Stimulated activated naive CD8-positive, alpha-beta T cell treated with anti-CD3 and anti-CD28 coated beads, Interleukin-15, Interleukin-2, amounts not matched to agents 100 U/mL and 50 U/mL, for 24 hours (primary cell): Measurements from ENCODE around the gene CEBPB.
"Not testable (repeated sequence)": the region's sequence is repeated elsewhere in the genome, so short reads cannot be mapped to it uniquely, and the experiment has no call there.

Experiments
- ATAC-seq: fragments of 150-1000 bp; cut with Tn5 transposase; one replicate; pipeline ENCODE4 v1.10.0; 2021
- DNase-seq: peaks from one replicate; pipeline ENCODE4 v3.0.0; 2021

The CEBPB gene

DNA sequence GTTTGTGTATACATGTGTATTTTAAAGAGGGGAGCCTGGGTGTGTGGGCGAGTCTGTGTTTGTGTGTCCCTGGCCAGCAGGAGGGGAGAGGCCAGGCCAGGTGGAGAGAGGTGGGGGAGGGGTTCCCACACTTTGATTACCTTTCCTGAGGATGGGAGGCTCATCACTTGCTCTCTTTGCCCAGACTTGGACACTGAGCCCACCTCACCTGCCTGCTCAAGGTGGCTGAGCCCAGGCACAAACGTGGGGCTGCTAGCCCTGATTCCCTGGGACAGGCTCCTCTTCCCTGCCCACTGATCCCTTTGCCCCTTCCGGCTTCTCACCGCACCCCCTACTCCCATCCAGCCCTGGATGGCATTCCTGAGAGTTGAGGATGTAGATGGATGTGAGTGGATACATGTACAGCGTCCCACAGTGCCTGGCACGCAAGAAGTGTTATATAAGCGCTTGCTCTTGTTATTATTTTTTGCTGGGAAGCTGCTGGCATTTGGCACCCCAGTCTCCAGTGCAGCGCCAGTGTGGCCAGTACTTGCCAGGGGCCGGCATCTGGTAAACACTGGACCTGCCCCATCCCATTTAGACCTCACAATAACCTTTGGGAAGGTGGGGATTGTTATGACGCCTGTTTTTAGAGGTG is 2.7 kb downstream of the CEBPB start:
- DNase-seq (no peak), ATAC-seq (no peak)

DNA sequence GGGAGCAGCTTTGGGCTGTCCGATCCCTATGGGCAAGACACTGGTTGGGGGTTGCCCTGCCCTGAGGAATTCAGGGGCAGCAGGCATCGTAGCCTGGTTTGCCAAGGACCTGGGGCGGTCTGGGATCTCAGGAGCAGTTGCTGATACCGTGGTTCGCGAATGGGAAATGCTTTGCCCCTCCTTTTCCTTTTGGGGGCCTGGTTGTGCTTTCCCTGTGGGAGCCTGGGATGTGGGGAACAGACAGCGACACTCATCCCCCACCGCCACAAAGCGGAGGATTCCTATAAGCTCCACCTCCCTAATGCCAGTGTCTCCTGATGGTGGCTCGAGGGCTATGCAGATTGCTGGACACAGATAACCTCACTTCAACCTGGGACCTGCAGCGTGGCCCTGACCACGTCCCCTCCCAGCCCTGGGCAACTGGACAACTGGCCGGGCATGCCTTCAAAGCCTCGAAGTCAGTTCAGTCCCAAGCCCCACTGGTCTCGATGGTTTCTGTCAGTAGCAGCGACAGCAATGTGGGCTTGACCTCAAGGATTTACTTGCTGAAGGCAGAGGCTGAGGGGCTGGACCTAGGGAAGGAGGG is 3.3 kb downstream of the CEBPB start:
- DNase-seq, result no peak
- ATAC-seq, result no peak

DNA sequence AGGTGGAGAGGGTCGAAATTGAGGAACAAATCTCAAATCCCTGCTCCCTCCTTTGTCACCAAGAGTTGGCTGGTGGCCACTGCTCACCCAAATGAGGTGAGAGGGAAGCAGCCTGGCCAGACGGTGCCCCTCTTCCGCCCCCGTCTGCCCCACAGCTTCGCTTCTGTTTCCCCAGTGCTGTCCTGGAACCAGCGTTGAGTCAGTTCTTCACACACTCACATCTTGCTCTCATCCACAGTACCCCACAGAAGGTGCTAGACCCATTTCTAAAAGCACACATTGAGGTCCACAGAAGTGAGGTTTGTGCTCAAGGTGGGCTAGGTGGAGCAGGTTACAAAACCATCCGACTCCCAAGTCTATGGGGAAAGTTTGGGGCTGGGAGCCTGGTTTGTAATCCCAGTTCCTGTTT is 3.8 kb downstream of the CEBPB start:
- no peak for DNase-seq

DNA sequence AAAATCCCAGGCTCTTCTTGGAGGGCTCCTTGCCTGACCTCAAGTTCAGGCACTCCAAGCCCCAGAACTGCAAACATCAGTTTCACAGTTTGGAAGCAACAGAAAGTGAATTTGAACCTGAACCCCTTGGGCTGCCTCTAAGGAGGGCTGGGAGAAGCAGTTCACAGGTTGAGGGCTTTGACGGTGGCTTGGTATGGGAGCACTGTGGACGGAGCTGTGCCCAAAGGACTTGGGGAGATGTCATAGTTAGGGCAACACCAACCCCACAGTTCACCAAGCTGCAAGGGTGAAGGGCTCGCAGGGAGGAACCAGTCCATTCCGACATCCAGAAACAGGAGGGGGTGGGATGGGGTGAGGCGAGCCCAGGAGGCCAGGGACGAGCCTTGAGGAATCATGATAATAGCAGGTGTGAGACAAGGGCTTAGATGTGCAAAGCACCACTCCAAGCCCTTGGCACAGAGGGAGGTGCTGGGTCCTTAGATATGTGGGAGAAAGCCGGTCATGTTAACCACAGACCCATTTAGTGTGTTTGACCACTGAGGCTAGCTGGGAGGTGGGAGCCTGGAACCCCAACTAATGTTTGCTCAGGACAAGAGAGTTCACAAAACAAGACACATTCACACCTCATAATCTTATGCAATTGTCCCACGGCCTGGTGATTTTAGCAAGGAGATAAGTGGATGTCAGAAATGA is 4.3 kb downstream of the CEBPB start:
- ATAC-seq, result no peak
- DNase-seq, result no peak

More for the DNA sequence above, 3.8 kb downstream of the CEBPB start:
- no peak for ATAC-seq

DNA sequence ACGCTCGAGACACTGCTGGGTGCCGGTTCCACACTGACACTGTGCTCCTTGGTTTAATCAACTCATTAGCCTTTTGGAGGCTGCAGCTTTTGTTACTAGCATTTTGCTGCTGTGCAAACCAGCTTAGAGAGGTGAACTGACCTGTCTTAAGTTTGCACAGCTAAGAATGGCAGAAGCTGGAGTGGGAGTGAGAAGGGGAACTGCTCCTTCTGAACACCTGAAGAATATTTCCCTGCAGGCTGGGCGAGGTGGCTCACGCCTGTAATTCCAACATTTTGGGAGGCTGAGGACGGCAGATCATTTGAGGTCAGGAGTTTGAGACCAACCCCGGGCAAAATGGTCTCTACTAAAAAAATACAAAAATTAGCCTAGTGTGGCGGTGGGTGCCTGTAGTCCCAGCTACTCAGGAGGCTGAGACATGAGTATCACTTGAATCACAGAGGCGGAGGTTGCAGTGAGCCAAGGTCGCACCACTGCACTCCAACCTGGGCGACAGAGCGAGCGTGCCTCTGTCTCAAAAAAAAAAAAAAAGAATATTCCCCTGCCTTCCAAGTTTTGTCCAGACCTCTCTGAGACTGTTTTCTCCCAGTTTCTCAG is 5.0 kb downstream of the CEBPB start:
- no peak for DNase-seq
- no peak for ATAC-seq

DNA sequence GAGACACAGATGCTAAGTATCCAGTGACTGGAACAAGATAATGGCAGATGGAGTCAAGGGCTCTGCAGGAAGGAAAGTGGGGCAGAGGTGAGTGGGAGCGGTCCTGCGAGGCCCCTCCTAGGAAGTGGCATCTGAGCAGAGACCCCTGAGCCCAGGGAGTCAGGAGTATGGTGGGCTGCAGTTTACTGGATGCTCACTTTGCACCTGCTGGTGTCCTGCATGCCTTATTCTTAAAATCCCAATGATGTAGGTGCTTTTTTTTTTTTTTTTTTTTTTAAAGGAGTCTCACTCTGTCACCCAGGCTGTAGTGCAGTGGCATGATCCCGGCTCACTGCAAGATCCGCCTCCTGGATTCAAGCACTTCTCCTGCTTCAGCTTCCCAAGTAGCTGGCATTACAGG is 5.6 kb downstream of the CEBPB start:
- DNase-seq (no peak), ATAC-seq (no peak)

DNA sequence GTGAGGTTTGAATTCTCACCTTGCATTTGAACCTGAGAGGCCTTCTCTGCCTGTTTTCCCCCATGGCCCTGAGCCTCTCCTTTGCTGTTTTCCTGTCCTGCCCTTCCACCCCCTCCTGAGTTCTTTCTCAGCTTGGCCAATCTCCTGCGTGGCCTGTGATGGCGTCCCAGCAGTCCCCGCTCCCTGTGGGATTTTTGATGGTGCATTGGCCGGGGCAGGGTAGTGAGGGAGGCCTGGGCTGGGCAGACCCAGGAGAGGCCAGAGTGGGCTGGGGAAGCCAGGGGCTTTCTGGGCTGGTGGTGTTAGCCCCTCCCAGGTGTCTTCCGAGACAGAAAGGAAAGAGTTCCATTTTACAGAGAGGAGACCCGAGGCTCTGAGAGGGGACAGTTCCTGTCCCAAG is 6.3 kb downstream of the CEBPB start:
- DNase-seq (no peak), ATAC-seq (no peak)

DNA sequence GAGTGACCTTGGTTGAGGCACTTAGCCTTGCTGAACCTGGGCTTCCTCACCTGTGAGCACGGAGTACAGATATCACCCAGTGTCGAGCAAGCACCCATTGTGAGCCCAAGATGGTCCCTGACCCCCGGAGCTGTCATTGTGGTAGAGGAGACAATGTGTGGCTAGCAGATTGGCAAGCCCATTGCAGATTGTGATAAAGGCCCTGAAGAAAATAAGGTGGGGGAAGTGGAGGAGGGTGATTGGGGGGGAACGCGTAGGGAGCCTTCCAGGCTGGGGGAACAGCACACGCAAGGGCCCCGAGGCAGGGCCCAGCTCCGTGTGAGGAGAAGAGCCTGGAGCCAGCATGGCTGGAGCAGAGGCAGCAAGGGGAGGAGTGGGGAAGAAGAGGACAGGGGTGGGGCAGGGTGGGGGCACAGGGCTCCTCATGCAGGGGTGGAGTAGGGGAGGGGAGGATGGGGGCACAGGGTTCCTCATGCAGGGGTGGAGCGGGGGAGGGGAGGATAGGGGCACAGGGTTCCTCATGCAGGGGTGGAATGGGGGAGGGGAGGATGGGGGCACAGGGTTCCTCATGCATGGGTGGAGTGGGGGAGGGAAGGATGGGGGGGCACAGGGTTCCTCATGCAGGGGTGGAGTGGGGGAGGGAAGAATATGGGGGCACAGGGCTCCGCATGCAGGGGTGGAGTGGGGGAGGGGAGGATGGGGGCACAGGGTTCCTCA is 7.0 kb downstream of the CEBPB start:
- DNase-seq, result no peak
- ATAC-seq, result no peak

DNA sequence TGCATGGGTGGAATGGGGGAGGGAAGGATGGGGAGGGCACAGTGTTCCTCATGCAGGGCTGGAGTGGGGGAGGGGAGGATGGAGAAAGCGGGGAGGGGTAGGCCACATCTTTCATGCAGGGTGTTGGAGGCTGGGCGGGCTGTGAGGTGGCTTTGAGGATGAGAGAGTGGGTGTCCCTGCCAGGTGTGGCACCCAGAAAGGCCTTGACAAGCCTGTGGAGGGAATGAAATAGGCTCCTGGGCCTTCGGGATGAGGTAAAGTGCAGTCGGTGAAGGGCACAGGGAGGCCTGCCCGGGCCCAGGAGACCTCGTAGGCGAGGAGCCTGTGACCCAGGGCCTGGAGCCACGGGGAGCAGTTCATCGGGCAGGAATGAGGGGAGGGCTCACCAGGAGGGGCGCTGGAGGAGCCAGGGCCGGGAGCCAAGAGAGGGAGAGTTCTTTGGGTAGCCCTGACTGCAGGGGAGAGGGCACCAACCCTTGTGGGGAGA is 7.6 kb downstream of the CEBPB start:
- no peak for ATAC-seq
- DNase-seq, result no peak

DNA sequence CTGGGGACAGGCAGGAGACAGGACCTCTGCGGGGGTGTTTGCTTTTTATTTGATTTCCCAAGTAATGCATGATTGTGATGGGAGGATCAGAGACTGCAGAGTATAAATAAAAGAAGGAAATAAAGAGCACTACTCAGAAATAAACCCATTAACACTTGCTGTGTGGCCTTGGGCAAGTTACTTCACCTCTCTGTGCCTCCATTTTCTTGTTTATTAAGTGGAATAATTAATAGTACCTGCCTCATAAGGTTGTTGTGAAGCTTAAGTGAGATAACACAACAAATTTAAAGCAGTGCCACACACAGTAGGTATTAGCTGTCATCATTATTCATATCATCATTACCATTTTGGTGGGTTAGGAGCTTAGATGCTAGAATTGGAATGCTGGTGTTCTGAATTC is 8.1 kb downstream of the CEBPB start:
- no peak for ATAC-seq
- no peak for DNase-seq

DNA sequence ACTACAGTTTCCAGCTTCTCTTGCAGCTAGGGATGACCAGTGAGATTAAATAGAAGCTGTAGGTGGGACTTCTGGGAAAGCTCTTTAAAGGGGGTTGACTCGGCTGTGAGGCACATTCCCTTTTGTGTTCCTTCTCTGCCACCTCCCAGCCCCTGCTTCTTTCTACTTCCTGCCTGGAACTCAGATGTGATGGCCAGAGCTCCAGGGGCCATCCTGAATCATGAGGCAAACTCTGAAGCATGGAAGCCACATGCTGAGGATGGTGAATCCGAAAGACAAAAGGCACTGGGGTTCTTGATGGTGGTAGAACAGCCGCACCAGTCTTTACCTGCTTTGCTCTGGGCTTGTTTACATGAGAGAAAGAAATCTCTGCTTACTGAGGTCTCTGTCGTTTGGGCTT is 9.1 kb downstream of the CEBPB start:
- DNase-seq (no peak), ATAC-seq (no peak)

DNA sequence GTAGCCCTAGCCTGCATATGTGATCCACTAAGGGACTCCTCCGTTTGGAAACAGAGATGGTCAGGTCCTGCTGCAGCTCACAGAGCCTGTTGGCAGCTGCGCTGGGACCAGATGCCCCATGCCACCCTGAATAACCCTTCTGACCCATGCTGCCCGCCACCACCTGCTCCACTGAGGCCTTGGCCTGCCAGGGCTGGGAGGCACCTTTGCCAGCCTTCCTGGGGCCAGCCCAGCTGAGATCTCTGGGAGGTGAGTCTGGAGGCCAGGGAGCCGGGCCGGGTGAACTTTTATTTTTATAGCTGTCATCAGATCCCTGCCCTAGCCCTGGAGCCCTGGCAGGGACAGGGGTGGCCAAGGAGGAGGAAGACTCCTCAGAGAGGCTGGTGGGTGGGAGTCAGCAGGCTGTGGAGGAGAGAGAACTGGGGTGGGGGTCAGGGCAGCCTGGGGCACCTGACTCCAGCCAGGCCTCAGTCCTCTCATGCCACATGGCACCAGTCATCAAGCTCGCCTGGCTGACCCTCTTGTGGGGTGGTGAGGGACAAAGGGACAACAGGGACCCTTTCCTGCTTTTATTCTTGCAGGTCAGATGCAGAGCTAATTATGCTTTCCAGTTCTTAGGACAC is 10.0 kb downstream of the CEBPB start:
- no peak for DNase-seq
- ATAC-seq, result no peak

DNA sequence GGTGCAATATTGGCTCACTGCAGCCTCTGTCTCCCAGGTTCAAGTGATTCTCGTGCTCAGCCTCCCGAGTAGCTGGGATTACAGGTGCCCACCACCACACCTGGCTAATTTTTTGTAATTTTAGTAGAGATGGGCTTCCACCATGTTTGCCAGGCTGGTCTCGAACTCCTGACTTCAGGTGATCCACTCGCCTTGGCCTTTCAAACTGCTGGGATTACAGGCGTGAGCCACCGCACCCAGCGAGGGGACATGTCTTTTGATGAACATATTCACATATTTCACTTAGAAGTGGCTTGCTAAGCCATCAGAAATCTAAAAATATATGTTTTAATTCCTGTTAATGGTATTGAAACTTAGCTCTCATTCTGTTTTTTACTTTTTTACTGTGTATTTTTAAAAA is 11.1 kb downstream of the CEBPB start:
- ATAC-seq, DNase-seq: not testable (repeated sequence)

DNA sequence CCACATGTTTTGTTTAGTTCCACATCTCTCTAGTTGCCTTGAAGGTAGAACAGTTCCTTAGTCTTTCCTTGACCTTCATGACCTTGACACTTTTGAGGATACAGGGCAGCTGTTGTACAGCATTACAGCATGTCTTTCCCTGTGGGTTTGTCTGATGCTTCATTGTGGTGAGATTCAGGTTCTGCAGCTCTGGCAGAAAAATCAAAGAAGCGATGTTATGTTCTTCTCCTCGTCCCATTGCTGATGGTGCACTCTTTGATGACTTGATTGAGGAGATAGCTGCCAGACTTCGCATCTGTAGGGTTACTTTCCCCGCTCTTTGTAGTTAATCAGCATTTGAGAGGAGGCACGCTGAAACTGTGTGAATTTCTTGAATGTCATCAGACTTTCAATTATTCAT is 12.0 kb downstream of the CEBPB start:
- ATAC-seq (no peak), DNase-seq (no peak)

DNA sequence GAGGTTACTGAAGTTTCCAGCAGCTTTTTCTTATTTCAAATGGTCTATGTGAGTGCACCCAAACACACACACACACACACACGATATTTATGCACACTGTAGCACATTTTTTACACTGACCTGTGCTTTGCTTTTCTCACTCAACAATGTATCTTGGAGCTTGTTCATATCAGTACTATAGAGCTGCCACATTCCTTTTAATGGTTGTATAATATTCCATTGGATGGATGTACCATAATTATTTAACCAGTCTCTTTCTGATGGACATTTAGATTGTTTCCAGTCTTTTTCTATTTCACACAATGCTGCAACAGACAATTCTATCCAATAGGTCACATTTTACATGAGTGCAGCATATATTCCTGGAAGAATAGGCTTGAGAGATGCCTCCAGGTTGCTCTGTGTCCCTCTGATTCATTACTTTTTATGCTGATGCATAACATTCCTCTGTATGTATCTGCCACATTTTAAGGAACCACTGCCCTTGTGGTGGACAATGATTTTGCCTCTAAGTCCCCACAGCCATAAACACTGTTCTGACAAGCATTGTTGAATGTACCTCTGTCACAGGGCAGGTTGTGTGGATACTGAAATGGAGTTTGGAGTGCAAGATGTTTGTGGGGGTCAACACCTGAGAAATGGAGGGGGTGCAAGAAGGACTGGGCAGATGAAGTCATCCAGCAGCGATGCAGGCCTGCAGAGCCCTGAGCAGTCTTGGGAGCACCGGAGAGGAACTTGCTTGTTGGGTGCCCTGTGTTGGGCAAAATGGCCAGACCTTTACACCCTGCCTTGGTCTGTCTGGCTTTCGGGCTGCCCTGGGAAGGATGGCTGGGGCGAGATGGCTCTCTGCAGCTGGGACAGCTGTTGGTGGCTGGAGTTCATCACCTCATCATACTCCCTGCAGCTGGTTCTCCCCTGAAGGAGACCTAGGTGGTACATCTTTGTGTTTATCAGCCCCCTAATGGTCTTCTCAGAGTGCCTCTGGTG is 13.6 kb downstream of the CEBPB start:
- ATAC-seq (no peak), DNase-seq (no peak)

DNA sequence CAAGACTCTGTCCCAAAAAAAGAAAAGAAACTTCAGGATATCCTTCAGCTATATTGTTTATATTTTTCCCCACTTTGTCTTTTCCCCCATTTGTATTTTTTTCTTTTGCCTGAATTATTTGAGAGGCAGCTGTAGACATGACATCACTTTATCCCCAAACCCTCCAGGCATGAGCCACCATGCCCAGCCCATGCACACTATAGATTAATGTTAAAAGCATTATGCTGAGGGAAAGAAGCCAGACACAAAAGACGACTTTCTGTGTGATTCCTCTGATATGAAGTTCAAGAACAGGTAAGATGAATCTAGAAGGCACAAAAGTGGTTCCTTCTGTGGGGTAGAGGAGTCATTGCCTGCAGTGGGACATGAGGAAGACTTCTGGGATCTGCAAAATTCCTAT is 16.4 kb downstream of the CEBPB start:
- ATAC-seq (no peak), DNase-seq (no peak)

DNA sequence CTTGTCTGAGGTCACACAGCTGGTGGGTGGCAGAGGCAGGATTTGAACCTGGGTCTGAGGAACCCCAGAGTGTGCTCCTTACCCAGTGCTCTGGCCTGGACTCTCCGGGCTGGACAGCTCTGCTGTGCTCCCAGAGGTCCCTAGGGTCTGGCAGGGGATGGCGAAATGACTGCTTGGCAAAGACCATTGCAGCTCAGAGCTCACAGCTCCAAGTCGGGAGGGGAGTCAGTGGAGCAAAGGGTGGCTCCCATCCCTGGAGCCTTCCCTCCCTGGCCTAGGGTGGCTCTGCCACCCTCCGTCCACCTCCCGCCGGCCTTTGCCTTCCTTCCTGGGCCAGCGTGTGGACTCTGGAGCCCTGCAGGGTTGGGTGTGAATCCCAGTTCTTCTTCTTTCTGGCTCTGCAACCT is 17.5 kb downstream of the CEBPB start:
- DNase-seq, result no peak
- no peak for ATAC-seq

DNA sequence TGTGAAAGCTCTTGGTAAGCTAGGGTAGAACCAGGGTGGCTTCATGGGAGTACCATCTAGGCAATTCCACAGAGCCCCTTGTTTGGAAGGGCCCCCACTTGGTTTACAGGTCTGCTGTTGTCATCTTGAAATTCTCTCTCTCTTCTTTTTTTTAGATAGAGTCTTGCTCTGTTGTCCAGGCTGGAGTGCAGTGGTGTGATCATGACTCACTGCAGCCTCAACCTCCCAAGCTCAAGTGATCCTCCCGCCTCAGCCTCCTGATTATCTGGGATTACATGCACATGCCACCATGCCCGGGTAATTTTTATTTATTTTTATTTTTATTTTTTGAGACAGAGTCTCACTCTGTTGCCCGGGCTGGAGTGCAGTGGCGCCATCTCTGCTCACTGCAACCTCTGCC is 18.2 kb downstream of the CEBPB start:
- not testable (repeated sequence) for ATAC-seq, DNase-seq

DNA sequence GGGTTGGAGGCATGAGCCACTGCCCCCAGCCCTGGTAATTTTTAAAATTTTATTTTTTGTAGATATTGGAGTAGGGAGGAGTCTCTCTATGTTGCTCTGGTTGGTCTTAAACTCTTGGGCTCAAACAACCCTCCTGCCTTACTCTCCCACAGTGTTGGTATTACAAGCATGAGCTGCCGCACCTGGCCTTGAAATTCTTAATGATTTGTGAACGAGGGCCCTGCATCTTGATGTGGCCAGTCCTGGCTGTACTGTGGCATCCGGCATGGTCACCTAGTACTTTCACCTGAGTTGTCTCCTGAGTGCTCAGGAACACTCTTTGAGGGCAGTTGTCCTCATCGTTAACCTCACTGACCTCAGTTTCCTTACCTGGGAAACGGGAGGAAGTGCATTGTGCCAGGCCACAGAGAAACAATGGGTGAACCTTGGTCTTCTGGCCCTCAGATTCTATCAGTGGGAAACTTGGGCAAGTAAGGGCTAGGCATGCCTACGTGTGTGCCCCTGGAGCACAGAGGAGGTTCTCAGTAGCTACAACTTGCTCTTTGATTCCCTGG is 19.5 kb downstream of the CEBPB start:
- DNase-seq, result no peak
- ATAC-seq, result no peak

DNA sequence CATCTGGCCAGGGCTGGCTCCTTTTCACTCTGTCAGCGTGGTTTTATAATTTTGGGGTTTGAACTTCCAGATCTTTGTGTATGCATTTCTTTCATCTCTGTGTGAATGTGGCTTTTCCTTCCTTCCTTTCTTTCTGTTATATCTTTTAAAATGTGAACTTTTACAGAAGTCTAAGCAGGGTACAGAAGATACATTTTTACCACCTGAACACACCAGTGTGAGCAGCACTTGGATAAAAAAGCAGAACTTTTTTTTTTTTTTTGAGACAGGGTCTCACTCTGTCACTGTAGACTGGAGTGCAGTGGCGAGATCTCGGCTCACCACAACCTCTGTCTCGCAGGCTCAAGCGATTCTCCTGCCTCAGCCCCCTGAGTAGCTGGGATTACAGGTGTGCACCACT is 20.5 kb downstream of the CEBPB start:
- DNase-seq (no peak), ATAC-seq (no peak)
